Measurements from ENCODE around the gene COPS7A.

COPS7A gene, protein sequence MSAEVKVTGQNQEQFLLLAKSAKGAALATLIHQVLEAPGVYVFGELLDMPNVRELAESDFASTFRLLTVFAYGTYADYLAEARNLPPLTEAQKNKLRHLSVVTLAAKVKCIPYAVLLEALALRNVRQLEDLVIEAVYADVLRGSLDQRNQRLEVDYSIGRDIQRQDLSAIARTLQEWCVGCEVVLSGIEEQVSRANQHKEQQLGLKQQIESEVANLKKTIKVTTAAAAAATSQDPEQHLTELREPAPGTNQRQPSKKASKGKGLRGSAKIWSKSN

DNA sequence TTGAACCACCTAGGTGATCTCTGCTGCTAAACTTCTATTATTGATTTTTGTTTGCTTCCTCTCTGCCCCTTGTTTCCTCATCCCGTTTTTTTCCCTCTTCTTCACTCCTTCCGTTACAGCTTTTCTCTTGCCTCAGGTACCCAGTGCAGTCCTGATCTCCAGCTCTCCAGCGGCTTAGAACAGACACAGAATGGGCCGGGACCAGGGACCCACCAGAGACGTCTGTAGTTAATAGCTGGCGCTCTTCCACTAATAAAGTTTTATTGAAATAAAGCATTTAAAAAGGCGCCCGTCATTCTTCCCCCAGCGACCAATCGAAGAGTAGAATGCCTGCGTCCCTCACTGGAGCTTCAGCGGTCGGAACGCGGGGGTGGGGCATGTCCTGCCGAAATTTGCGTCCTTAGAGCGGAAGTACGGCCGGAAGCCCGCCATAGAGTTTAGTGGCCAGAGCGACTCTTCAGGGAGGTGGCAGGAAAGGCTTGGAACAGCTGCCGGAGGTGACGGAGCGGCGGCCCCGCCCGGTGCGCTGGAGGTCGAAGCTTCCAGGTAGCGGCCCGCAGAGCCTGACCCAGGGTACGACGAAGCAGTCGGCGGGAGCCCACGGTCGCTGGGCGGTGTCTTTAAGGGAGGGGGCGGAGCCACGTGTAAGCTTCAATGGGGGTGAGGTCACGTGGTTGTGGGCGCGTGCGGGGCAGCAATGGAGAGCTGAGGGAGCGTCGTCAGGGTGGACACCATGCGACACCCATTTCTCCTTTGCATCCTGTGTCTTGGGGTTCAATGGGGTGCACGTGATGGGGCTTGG, at the start of gene COPS7A:
Gene COPS7A (plus strand): TSS at position 440 of the 802 bp plus-strand sequence. CDS start 611 bp downstream, outside the sequence.
- peak; percentile 97 for DNase-seq

DNA sequence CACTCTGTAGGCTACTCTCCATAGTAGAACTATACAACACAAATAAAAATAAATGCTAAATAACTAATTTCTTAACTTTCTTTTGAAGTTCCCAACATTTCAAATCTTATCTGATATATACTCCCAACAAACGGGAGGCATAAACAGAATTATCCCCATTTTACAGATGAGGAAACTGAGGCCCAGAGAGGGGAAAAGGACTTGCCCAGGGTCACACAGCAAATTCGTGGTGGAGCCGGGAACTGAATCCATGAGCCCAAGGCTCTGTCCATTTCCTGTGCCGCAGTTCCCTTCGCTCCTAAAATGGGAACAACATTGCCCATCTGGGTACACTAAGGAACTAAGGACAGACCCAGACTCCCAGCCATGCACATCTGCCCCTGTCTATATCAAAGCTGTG, 46.9 kb upstream of the COPS7A start:
- DNase-seq = no peak

DNA sequence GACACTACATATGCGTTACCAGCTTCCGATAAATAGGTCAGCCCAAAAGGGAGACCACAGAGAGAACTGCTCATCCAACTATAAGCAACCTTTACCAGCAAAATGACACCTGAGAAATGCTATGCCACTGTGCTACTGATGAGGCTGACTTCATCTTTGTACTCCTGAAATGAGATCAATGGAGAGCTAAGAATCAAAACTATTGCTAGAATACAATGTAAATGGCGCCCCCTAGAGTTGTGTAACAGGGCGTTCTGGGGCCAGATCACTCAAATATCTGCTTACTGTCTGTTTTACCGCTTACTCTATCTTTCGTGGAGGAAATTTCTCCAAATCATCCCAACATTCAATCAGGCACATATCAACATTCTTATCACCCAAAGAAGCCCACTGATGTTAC, 39.2 kb upstream of the COPS7A start:
- peak; percentile 45 for DNase-seq

DNA sequence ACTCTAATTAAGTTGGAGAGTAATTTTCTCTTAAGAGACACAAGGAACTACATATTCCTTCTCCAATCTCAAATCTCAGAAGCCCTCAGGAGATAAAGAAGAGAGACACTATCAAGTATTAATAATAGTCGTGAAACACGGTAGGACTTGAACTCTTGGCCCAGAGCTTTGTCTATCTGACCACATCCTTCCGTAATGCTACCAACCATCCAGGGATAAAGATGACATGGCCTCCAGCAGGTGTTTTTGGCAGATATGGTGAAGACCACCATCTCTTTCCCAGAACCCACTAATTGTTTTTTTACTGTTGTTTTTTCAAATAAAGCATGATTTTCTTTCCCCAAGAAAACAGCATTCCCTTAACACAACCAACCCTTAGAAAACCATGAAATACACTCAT, 38.0 kb upstream of the COPS7A start:
- no peak for DNase-seq

DNA sequence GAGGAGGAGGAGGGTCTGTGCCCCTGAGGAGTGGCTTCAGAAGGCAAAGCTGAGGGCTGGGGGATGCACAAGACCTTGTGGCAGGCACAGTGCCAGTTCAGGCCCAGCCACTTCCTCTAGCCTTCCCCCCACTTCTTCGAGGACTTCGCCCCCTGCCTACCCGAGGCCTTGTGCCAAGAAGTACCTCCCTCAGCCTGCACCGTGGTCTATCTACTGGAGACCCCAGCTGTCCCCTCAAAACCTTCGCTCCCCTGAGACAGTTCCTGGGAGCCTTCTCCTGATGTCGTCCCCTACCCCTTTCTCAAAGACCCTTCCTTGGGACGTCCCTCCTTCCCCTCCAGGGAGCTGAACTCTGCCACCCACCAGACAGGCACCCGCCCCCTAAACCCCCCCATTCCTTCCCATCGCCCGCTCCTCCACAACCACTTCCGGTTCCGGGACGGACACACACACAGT, 35.3 kb upstream of the COPS7A start:
- peak; percentile 51 for DNase-seq

DNA sequence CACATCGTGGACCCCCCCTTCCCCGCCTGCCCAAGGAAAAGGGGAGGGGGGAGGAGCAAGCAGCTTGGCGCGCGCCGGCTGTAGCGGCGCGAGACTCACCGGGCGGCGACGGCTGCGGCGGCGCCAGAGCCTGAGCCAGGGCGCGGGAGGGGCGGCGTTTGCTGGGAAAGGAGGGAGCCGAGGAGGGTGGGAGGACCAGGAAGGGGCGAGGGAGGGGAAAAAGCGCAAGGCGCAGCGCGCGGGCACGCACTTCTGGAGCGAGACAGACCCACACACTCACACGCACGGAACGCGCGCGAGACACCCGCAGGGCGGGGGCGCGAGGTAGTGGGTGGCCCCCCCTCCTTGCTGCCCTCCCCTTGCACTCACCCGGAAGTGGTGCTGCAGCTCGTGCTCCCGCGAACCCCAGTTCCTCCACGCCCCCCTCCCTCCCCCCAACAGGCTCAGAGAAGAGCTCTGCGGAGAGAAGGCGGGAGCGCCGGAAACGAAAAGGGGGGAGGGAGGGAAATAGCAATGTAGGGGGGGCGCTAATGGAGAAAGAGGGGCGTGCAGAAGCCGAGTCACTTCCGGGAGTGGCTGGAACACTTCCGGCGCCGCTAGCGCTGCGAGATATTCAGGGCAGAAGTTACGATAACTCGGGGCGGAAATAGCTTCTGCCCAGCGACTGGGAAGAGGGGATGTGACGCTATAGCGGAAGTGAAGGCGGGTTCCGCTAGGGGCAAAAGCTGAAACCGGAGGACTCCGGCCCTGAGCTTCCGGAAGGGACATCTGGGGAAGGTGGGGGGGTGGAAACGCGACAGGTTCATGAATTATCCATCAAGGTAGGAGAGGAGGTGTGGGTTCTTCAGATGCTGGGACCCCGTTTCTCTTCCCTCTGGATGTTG, 34.6 kb upstream of the COPS7A start, which contains the start of gene ZNF384:
Gene ZNF384 (minus strand): TSS at position 377 of the 884 bp plus-strand sequence. CDS start 9,855 bp downstream, outside the sequence.
- peak; percentile 97 for DNase-seq

DNA sequence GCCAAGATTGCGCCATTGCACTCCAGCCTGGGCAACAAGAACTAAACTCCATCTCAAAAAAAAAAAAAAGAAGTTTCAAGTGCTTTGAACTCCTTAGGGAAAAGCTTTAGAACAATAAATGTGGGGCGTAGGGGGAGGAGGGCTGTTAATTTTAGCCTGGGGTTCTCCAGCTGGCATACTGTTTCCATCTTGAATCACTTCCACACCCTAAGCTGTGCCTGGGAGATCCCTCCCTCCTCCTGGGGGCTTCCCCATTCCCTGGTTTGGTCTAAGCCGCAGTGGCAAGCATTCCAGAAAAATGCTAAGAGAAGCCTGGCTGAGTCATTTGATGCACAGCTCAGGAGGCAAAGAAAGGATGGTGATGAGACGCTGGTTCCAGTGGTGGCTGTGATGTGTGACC, 32.4 kb upstream of the COPS7A start:
- no peak for DNase-seq

DNA sequence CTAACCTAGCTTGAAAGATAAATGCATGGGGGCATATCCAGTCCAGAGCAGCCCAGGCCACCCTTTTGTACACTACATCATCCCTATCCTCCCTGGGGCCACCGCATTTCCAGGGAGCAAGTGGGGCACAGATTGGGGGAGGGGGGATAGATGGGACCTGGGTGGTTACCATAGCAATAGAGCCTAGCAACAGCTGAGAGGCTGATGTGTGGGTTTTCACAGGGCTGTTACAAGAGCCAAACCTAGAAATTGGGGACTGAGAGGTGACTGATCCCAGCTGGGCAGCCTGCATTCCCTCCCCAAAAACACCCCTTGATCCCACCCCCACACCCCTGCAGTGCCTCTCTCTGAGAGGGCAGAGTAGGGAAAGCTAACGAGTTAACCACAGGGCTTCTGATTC, 31.0 kb upstream of the COPS7A start:
- no peak for DNase-seq

DNA sequence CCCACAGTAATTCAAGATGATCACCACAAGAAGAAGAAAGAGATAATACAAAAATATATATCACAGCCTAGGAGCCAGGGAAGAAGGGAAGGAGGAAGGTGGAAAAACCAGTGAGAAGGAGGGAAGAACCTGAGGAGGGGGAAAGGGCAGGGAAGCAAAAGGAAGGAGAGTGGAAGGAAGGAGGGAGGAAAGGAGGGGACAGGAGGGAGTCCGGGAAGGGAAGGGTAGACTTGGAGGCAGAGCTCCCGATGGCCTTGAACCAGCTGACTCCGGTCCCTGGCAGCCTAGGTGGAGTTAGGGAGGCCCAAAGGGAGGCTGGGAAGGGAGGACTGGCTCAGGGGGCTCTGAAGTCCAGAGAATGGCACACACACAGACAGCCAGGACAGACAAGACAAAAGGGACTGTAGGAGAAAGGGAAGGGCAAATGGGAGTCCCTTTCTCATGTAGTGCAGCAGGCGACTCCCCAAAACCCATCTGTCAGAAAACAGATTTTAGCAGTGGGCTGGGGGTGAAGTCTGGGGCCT, 30.0 kb upstream of the COPS7A start:
- no peak for DNase-seq

DNA sequence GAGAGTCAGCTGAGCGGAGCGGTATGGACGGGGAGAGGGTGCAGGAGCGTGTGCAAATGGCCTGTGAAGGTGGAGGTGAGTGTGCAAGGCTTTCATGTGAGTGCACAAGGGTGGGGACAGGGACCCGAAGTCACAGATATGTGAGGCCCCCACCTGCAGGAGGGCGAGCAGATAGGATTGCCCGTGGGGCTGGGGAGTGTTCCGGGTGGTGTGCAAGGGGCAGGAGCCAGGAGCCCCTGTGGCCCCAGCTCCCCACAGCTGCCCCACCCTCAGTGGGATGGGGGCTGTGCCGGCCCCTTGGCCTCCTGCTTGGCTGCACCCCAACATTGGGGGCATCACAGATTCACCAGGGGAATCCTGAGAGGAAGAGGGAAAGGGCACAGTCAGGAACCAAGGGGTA, 29.1 kb upstream of the COPS7A start:
- no peak for DNase-seq

DNA sequence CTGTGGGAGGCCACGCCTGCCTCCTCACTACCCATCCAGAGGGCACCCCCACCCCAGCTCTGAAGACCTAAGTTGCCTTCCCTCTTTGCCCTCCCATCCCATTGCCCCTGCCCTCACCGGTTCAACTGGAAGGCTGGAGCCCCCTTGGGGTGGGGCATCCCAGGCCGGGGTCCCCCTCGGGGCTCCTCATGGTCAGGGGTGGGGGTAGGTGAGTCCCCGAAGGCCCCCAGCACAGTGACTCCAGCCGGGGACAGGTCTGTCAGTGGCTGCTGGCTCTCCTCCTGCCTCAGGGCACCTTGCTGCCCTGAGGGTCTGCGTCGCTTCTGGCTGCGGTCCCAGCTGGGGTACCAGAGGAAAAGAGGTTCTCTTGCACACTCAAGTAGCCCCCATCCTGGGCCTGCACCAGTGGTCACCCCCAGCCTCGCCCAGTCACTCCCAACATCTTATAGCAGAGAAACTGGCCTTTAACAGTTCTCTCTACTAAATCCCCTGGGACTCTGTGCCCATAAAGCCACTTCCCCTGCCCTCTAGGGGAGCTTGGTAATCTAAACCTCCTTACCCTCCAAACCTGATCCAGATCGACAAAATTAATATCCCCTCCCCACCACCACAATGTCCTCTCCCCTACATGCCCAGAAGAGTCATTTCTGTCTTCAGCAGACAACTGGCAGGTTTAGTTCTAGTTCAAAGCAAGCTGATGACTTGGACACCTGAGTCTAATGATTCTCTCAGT, 28.4 kb upstream of the COPS7A start:
- no peak for DNase-seq

DNA sequence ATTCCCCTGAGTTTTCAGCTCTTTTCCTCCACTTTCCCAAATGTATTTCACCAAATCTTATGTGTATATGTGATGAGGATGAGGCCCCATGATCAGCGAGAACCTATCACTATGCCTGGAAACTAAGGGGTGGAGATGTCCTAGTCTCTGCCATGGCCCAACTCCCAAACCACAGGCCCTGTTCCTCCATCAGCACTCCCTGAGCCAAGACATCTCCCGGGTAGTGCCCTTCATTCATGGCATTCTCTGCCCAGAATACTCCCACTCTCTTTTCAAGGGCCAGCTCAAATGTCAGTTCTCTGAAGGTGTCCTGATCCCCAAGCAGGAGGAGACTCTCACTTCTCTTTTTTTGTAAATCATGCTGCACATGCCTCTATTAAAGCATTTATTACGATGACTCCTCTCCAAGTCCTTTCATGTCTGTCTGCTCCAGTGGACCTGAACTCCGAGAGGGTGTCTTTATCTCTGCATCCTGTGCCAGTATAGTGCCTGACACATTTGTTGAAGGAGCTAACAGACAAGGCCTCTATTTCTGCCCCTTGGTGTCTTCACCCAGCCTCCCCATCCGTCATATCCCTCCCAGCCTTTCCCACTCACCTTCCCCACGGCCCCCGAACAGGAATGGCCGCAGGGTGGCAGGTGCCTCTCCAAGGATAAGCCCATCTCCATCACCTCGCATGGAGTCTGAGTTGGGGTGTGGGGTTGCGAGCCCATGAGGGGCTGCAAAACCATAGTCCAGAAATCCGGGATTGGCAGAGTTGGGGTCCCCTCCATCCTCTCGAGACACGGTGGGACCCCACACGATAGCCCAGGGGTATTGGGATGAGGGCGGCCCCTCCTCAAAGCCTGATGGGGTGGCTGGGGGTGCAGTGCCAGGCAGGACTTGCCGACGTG, 26.9 kb upstream of the COPS7A start:
- no peak for DNase-seq

DNA sequence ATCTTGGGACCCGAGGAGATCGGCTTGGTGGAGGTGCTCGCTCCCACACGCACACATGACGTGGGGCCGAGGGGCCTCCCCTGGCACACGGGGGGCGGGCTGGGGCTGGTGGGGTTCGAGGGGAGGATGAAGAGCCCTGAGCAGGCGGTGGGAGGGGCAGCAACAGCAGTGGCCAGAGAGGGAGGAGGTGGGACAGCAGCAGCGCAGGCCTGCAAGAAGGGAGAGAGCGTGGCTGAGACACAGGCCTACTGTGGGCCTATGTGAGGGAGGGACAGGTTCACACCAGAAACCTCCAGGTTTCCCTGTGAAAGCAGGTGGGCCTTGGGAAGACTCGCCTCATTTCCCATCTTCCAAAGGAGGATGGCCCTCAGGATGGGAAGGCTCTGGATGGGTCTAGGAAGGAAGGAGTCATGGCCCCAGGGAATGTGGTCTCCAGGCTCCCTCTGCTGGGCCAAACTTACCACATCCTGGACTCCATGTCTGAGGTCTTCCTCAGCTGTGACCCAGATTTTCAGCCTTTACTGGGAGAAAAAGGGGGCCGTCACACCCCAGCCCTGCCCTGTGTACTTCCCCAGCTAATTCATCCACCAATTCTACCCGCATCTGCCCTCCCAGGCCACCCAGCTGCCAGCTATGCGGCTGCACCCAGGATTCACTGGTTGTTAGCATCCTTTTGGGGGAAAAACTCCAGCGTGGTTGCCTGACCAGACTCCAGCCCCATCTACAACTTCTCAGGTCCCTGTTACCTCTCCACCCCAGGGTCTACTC, 26.1 kb upstream of the COPS7A start:
- DNase-seq = peak; percentile 26

DNA sequence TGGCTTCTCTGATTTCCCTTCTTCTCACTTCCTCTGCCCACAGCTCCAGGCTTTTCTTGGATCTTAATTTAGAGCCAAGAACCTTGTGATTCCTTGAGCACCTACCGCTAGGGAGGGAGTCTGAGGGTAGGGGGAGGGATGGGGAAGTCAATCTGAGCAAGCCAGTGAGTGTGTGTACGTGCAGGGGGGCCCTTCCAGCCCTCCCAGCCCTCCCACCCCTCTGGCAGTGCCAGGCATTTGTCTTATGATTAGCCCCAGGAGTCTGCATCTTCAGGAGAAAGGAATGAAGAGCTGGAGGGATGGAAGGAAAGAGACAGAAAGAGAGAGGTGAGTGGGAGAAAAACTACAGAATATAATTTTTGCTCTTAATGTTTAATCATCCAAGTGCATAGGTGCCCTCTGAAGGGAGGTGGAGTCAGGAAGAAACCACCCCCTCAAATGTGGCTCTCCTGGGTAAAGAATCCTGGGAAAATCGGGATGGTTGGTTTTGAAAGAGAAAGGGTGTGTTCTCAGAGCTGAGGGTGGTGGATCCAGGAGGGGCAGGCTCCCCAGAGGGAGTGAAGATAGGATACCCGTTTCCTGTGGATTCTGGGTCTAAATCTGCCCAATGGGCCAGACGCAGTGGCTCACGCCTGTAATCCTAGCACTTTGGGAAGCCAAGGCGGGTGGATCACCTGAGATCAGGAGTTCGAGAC, 25.3 kb upstream of the COPS7A start:
- no peak for DNase-seq

DNA sequence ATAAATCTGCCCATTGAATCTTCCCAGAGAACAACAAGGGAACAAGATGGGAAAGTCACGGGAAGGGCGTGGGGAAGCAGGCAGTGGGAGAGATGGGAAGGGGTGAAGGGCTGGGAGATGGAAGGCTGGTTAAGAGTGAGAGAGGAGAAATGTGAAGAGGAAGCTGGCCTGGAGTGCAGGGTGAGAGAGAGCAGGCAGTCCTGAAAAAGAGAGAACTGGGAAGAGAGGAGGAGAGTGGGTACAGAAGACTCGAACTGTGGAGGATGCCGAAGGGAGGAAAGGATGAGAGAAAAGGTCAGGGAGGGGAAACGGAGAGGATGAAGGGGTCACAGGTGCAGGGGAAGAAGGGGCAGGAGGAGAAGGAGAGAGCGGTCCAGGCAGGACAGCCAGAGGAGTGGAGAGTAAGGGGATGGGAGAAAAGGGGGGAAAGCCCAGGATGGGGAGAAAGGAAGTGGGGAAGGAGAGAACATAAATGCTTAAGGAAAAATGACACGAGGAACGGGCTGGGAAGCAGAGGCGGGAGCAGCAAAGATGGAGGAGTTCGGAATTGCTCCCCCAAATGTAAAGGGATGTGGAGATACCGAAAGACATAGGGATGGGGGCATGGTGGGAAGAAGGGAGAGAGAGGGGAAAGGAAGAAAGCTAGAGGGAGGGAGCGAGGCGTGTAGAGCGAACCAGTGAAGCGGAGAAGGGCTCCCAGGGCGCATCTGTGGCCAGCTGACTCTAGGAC, 24.4 kb upstream of the COPS7A start:
- DNase-seq = no peak

DNA sequence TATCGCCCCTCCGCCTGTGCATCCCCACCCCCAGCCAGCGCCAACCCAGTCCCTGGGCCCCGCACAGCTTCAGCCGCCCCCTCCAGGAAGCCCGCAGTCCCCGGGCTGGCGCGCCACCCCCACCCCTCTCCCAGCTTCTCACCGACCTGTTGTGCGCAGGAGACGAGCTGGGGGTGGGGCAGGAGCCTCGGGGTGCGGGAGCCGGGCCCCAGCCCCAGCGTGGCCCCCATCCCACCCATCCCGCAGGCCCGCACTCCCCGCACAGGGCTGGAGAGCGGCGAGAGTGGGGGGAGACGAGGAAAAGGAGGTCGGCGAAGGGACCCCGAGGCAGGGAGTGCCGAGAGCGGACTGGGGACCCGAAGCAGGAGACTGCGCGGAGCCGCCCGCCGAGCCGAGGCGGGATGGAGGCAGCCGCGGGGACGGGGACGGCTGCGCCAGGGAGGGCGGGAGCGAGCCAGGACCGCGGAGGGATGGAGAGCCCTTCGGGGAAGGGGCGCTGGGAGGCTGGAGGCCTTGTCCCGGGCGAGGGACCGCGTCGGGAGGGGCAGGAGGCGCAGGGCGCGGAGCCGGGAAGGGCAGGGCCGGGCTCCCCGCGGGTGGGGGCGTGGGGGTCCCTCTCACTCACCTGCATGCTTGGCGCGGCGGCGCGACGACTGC, 23.7 kb upstream of the COPS7A start:
- peak; percentile 35 for DNase-seq

DNA sequence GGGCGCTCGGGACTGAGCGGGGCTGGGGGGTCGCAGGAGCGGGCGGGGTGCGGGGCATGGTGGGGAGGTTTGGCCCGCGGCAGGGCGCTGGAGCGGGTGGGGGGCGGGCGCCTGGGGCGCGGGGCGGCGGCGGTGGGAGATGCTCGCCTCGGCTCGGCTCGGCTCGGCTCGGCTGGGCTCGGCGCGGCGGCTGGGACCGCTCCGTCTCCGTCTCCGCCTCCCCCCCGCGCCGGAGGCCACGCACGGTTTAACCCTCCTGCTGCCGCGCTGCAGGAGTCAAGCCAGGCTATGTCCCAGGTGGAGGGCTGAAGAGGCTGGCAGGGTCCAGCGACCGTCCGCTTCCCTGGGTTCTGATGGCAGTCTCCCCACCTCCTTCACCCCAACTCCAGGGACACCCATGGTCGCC, 23.2 kb upstream of the COPS7A start, which contains the start of gene PIANP:
Gene PIANP (minus strand): TSS at position 170 of the 406 bp plus-strand sequence. CDS start 2,754 bp downstream, outside the sequence.
- peak; percentile 67 for DNase-seq
